Ishikawa (cell line): Measurements from ENCODE around the gene CENPS.
A peak's percentile ranks its signal among the peaks of the same experiment; 100 is the strongest.

Experiments
- CEBPB ChIP-seq: IDR thresholded peaks from 2 replicates; pipeline ENCODE4 v1.6.1; 2012
- CREB1 ChIP-seq: IDR thresholded peaks from 2 replicates; pipeline ENCODE4 v1.6.1; 2012; ENCODE audit warnings: low read depth
- EGR1 ChIP-seq: IDR thresholded peaks from 2 replicates; pipeline ENCODE4 v1.6.1; 2012
- EP300 ChIP-seq: IDR thresholded peaks from 2 replicates; pipeline ENCODE4 v1.6.1; 2012; ENCODE audit warnings: borderline replicate concordance
- FOXM1 ChIP-seq: IDR thresholded peaks from 2 replicates; pipeline ENCODE4 v1.6.1; 2012; ENCODE audit warnings: low read depth, borderline replicate concordance
- MAX ChIP-seq: IDR thresholded peaks from 2 replicates; pipeline ENCODE4 v1.6.1; 2012
- NFIC ChIP-seq: IDR thresholded peaks from 2 replicates; pipeline ENCODE4 v1.6.1; 2012
- RAD21 ChIP-seq: IDR thresholded peaks from 2 replicates; pipeline ENCODE4 v1.6.1; 2012; ENCODE audit warnings: low read depth
- REST ChIP-seq: IDR thresholded peaks from 2 replicates; pipeline ENCODE4 v1.6.1; 2012; ENCODE audit warnings: low read depth, mild to moderate bottlenecking
- TAF1 ChIP-seq: IDR thresholded peaks from 2 replicates; pipeline ENCODE4 v1.6.1; 2012; ENCODE audit warnings: low read depth, mild to moderate bottlenecking
- TCF12 ChIP-seq: IDR thresholded peaks from 2 replicates; pipeline ENCODE4 v1.6.1; 2012; ENCODE audit warnings: low read depth
- TEAD4 ChIP-seq: IDR thresholded peaks from 2 replicates; pipeline ENCODE4 v1.6.1; 2012
- USF1 ChIP-seq: IDR thresholded peaks from 2 replicates; pipeline ENCODE4 v1.6.1; 2012
- YY1 ChIP-seq: IDR thresholded peaks from 2 replicates; pipeline ENCODE4 v1.6.1; 2012; ENCODE audit warnings: low read depth
- ZBTB7A ChIP-seq: IDR thresholded peaks from 2 replicates; pipeline ENCODE4 v1.6.1; 2012; ENCODE audit warnings: low read depth

Gene CENPS

GRCh38 chr1:10456048-10456447 lies 25.8 kb downstream of the CENPS start:
- no peak for TF ChIP-seq EGR1
- no peak for TF ChIP-seq TEAD4
- no peak for TF ChIP-seq NFIC
- TF ChIP-seq EP300 = no peak
- TF ChIP-seq TCF12 = no peak
- TF ChIP-seq TAF1 = no peak
- no peak for TF ChIP-seq CREB1
- TF ChIP-seq USF1 = no peak
- TF ChIP-seq ZBTB7A = no peak
- no peak for TF ChIP-seq MAX

- no peak for TF ChIP-seq REST
- TF ChIP-seq YY1 = no peak
- TF ChIP-seq CEBPB = no peak
- TF ChIP-seq EP300 = no peak
- no peak for TF ChIP-seq FOXM1
- no peak for TF ChIP-seq NFIC
- TF ChIP-seq USF1 = no peak
- TF ChIP-seq TAF1 = no peak
- no peak for TF ChIP-seq TCF12
- TF ChIP-seq RAD21 = no peak
Measured at GRCh38 chr1:10456661-10457060, 26.4 kb downstream of the CENPS start.

- no peak for TF ChIP-seq CREB1
- TF ChIP-seq YY1 = no peak
- TF ChIP-seq EP300 = no peak
Measured at GRCh38 chr1:10457875-10458274, 27.6 kb downstream of the CENPS start.

- TF ChIP-seq MAX (peak; percentile 38; the same call in 1 of the 2 replicates), NFIC (no peak), CEBPB (peak; percentile 72), EGR1 (no peak)
Measured at GRCh38 chr1:10459184-10459583, 29.0 kb downstream of the CENPS start.

GRCh38 chr1:10467078-10467477 lies 36.8 kb downstream of the CENPS start:
- TF ChIP-seq ZBTB7A (no peak), USF1 (no peak), FOXM1 (no peak), EGR1 (no peak), TCF12 (no peak), TAF1 (no peak), NFIC (no peak), EP300 (no peak), CREB1 (no peak), YY1 (no peak), TEAD4 (no peak), CEBPB (no peak), REST (no peak), RAD21 (no peak), MAX (no peak)

GRCh38 chr1:10470043-10470442 lies 39.8 kb downstream of the CENPS start:
- TF ChIP-seq TEAD4 = no peak
- no peak for TF ChIP-seq TAF1
- TF ChIP-seq ZBTB7A = no peak
- TF ChIP-seq TCF12 = no peak
